ENCODE results near the gene PABPN1L. TPM values are rescaled to one million over a fixed set of nuclear protein-coding genes. Genes with fewer than 3 reads are reported as not detected.

The PABPN1L gene
- total and polyA plus RNA-seq, 9 donors: 0.25 TPM; not detected in 8

GRCh38 chr16:88861359-88861758, 5.1 kb downstream of the PABPN1L start:
- DNase-seq: no peak
- no peaks in the 10 kb centered on the region for H3K36me3 ChIP-seq
- H3K27me3 ChIP-seq: no peaks in the 10 kb centered on the region
- no peak overlapping the region for H3K4me3 ChIP-seq
- peaks cover 4% of the 10 kb centered on the region for H3K4me1 ChIP-seq (ENCODE audit: insufficient read depth)
- 85 to 90% (median 90%) methylated on average over 18 to 19 of the region's 19 CpGs for WGBS, 3 donors
- no peaks in the 10 kb centered on the region for H3K9me3 ChIP-seq
- H3K27ac ChIP-seq: no peak overlapping the region
- intact Hi-C loops (cut with DNase I): loop anchor here in 1 of 4 donors (10.0 kb wide), 1 partner anchor 117 kb away; no protein-coding TSS in a partner anchor
- TF ChIP-seq POLR2A (IDR thresholded peaks at IDR 0.05) (no peak), EP300 (IDR thresholded peaks at IDR 0.05) (no peak), CTCF (IDR thresholded peaks at IDR 0.05) (no peak)

- WGBS, 3 donors: 63 to 71% (median 67%) methylated on average over 20 of the region's 20 CpGs
- no peak overlapping the region for H3K27ac ChIP-seq
- intact Hi-C loops (cut with DNase I): loop anchor here in 3 of 4 donors (5.0 to 10.0 kb wide), 3 partner anchors 42 to 115 kb away; partner anchors contain the start of gene APRT (in 1 of the 3)
- no peaks in the 10 kb centered on the region for H3K9me3 ChIP-seq
- no peaks in the 10 kb centered on the region for H3K36me3 ChIP-seq
- TF ChIP-seq POLR2A (IDR thresholded peaks at IDR 0.05) (no peak), EP300 (IDR thresholded peaks at IDR 0.05) (no peak), CTCF (IDR thresholded peaks at IDR 0.05) (no peak)
- H3K4me3 ChIP-seq: no peak overlapping the region
- H3K4me1 ChIP-seq (ENCODE audit: insufficient read depth): peaks cover 5% of the 10 kb centered on the region
- H3K27me3 ChIP-seq: no peaks in the 10 kb centered on the region
- DNase-seq: no peak
These were observed 6.9 kb downstream of the PABPN1L start for GRCh38 chr16:88859381-88860091.

- 14 to 15% (median 14%) methylated on average over 12 of the region's 12 CpGs for WGBS, 3 donors
- Histone ChIP-seq H3K9me3 (no peaks in the 10 kb centered on the region), H3K4me1 (ENCODE audit: insufficient read depth) (peaks cover 5% of the 10 kb centered on the region), H3K27ac (peak overlapping the region in 1 of 2 donors; percentile 73), H3K36me3 (no peaks in the 10 kb centered on the region), H3K4me3 (peak overlapping the region; percentile 75), H3K27me3 (no peaks in the 10 kb centered on the region)
- peak; percentile 58 to 82 (median 73) for DNase-seq
- TF ChIP-seq POLR2A (IDR thresholded peaks at IDR 0.05) (no peak), CTCF (IDR thresholded peaks at IDR 0.05) (peak in 2 of 3 donors; percentile 44 to 60), EP300 (IDR thresholded peaks at IDR 0.05) (no peak)
- intact Hi-C loops (cut with DNase I): loop anchor here in 3 of 4 donors (2.0 to 5.0 kb wide), 3 partner anchors 41 to 46 kb away; partner anchors contain the start of gene APRT (in 1 of the 3)
These were observed 8.6 kb downstream of the PABPN1L start for GRCh38 chr16:88857728-88858339.

- intact Hi-C loops (cut with DNase I): loop anchor here in 3 of 4 donors (2.0 to 5.0 kb wide), 3 partner anchors 40 to 45 kb away; partner anchors contain the start of gene APRT (in 1 of the 3)
- TF ChIP-seq POLR2A (IDR thresholded peaks at IDR 0.05) (peak; percentile 67), CTCF (IDR thresholded peaks at IDR 0.05) (peak in 1 of 3 donors; percentile 22), EP300 (IDR thresholded peaks at IDR 0.05) (no peak)
These were observed 9.4 kb downstream of the PABPN1L start, which contains the start of the genes GALNS and TRAPPC2L for GRCh38 chr16:88856828-88857727. TSS of gene GALNS (minus strand) at chr16:88856947. CDS start at chr16:88856877, 70 bp downstream. TSS of gene TRAPPC2L (plus strand) at chr16:88857127. CDS start at chr16:88857151, 24 bp downstream.

More at GRCh38 chr16:88856828-88857727, 9.4 kb downstream of the PABPN1L start, which contains the start of the genes GALNS and TRAPPC2L:
- no peaks in the 10 kb centered on the region for H3K27me3 ChIP-seq
- H3K27ac ChIP-seq: peak within 1 kb of the TSS; percentile 10 to 73
- peak; percentile 99 to 100 (median 100) for DNase-seq
- H3K36me3 ChIP-seq: no peaks in the 10 kb centered on the region
- 0% methylated on average over 61 to 87 of the region's 87 CpGs for WGBS, 3 donors
- H3K4me3 ChIP-seq: peak within 1 kb of the TSS; percentile 75
- no peaks in the 10 kb centered on the region for H3K9me3 ChIP-seq
- H3K4me1 ChIP-seq (ENCODE audit: insufficient read depth): peaks cover 5% of the 10 kb centered on the region

All from ovary (tissue), 9 donors.